Chondrocyte (in vitro differentiated cells): Measurements from ENCODE around the gene CNNM4. TPM values are rescaled to one million over a fixed set of nuclear protein-coding genes. Genes with fewer than 3 reads are reported as not detected.

Experiments used
- DNase-seq: peaks from one replicate; pipeline ENCODE4 v3.0.0; 2021; ENCODE audit warnings: mixed read lengths, low spot score
- H3K27ac Mint-ChIP-seq: one replicate; pipeline ENCODE4 v1.8.0; 2021; ENCODE audit warnings: mild to moderate bottlenecking, moderate library complexity, mixed read lengths; ENCODE audit not compliant: unreplicated experiment
- H3K27me3 Mint-ChIP-seq: 2 replicates; pipeline ENCODE4 v1.8.0; 2021; ENCODE audit warnings: low read depth, mixed read lengths
- H3K36me3 Mint-ChIP-seq: 2 replicates; pipeline ENCODE4 v1.8.0; 2021; ENCODE audit warnings: low read depth, mixed read lengths
- H3K4me1 Mint-ChIP-seq: 2 replicates; pipeline ENCODE4 v1.8.0; 2021; ENCODE audit warnings: low read depth, mild to moderate bottlenecking, mixed read lengths
- H3K4me3 Mint-ChIP-seq: one replicate; pipeline ENCODE4 v1.8.0; 2021; ENCODE audit warnings: mild to moderate bottlenecking, moderate library complexity, mixed read lengths; ENCODE audit not compliant: unreplicated experiment
- H3K9me3 Mint-ChIP-seq: 2 replicates; pipeline ENCODE4 v1.8.0; 2021; ENCODE audit warnings: low read depth, mixed read lengths
- CTCF ChIP-seq: fragments of 200-600 bp; sonication (generic); IDR thresholded peaks from 2 replicates; pipeline ENCODE4 v1.5.0; 2021; ENCODE audit warnings: antibody characterized with exemption, mild to moderate bottlenecking, moderate library complexity
- total RNA-seq: library from RNA; stranded (reverse); gene quantifications from 3 replicates; pipeline ENCODE4 v1.2.1, GENCODE V29; 2021

Gene CNNM4
- total RNA-seq, 1 donor from 2014 or later, result 7.6 TPM

DNA sequence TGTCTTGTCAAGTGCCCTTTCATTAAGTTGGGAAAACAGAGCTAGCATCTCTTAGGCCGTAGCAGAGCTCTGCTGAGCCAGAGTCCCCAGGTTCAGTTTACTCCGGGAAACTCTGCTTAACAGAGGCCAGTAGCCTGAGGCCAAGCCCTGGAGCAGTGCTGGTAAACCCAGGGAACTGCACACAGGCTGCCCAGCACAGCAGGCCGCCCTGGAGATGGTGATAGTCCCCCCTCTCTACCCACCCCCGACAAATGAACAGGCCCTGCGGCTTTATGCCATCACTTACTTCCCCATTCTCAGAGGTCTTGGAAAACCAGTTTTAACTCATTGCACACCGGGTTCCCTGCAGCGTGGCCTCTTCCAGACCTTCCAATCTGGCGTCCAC is 3.5 kb downstream of the CNNM4 start:
- DNase-seq, result no peak
- Mint-ChIP-seq H3K4me3 (peak overlapping the region; percentile 79), H3K9me3 (no peaks in the 10 kb centered on the region), H3K36me3 (no peaks in the 10 kb centered on the region), H3K27ac (peak overlapping the region; percentile 45), H3K4me1 (peaks cover 44% of the 10 kb centered on the region), H3K27me3 (no peaks in the 10 kb centered on the region)
- TF ChIP-seq CTCF, result no peak

DNA sequence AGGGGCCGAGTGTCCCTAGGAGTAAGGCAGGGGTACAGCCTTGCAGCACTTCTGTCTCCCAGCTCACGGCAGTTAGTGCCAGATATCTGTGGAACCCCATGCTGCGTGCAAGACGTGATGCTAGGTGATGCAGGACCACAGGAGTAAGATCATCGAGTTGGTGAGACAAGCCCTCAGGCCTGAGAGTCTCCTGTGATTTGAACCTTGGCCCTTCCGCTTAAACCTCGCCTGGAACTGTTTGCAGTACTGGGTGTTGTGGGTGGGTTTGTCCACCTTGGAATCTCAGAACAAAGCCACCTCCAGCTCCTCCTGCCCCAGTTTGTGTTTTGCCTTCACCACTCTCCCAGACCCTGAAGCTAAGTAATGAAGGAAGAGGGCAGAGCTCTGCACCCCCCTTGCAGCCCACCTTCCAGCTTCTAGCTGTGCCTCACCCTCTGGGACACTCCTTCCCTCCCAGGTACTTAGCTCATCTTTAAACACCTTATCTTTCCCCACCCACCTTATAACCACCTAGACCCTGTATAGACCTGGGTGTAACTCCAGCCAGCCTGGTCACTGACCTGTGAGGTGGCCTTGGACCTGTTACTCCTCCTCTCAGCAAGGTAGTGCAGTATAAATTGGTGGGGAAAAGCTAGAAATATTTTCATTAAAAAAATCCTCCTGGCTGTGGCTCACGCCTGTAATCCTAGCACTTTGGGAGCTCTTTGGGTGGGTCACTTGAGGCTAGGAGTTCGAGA is 6.6 kb downstream of the CNNM4 start:
- no peak for DNase-seq
- Mint-ChIP-seq H3K36me3 (no peaks in the 10 kb centered on the region), H3K27ac (no peak overlapping the region), H3K4me1 (peaks cover 24% of the 10 kb centered on the region), H3K27me3 (no peaks in the 10 kb centered on the region), H3K4me3 (no peak overlapping the region), H3K9me3 (no peaks in the 10 kb centered on the region)
- no peak for TF ChIP-seq CTCF

DNA sequence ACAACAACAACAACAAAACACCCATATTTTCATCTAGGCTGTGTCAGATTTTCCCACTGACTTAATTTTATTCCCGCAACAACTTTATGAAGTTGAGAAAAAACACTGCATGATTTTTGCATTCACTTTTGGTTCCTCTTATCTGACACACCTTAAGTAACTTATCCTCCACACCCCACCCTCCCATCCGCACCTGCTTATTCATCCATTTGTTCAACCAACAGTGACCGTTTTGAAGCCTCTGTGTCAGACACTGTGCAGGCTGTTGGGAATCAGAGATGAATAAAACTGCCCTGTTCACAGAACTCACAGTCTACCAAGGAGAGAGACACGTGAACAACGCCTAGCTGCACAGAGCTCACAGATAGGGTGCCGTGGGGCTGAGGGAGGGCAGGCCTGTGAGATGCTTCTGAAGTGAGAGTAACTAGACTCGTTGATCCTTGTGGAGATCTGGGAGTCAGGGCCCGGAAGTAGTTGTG is 7.4 kb downstream of the CNNM4 start:
- no peaks in the 10 kb centered on the region for H3K36me3 Mint-ChIP-seq
- peaks cover 16% of the 10 kb centered on the region for H3K4me1 Mint-ChIP-seq
- no peaks in the 10 kb centered on the region for H3K27me3 Mint-ChIP-seq
- no peak overlapping the region for H3K27ac Mint-ChIP-seq
- DNase-seq, result no peak
- no peaks in the 10 kb centered on the region for H3K9me3 Mint-ChIP-seq
- no peak overlapping the region for H3K4me3 Mint-ChIP-seq
- no peak for TF ChIP-seq CTCF

DNA sequence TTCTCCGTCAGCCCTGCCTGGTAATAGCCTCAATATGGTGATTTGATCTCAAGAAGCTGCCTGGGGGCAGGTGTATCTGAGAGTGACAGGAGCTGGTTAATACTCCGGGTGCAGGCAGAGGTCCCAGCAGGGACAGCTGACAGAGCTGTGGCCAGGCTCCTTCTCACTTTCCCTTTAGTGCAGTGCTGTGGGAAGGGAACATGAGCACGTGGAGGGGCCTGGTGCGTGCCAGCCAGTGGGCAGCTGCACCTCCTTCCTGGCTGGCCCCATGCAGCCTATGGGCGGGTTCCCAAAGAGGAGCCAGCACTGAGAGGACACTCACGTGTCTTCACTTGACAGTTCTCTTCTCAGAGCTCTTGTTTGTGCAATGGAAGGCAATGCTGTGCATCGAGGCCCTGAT is 9.1 kb downstream of the CNNM4 start:
- no peak for DNase-seq
- H3K9me3 Mint-ChIP-seq, result no peaks in the 10 kb centered on the region
- no peaks in the 10 kb centered on the region for H3K4me1 Mint-ChIP-seq
- H3K4me3 Mint-ChIP-seq, result no peak overlapping the region
- TF ChIP-seq CTCF, result no peak
- H3K27ac Mint-ChIP-seq, result no peak overlapping the region
- no peaks in the 10 kb centered on the region for H3K27me3 Mint-ChIP-seq
- no peaks in the 10 kb centered on the region for H3K36me3 Mint-ChIP-seq

DNA sequence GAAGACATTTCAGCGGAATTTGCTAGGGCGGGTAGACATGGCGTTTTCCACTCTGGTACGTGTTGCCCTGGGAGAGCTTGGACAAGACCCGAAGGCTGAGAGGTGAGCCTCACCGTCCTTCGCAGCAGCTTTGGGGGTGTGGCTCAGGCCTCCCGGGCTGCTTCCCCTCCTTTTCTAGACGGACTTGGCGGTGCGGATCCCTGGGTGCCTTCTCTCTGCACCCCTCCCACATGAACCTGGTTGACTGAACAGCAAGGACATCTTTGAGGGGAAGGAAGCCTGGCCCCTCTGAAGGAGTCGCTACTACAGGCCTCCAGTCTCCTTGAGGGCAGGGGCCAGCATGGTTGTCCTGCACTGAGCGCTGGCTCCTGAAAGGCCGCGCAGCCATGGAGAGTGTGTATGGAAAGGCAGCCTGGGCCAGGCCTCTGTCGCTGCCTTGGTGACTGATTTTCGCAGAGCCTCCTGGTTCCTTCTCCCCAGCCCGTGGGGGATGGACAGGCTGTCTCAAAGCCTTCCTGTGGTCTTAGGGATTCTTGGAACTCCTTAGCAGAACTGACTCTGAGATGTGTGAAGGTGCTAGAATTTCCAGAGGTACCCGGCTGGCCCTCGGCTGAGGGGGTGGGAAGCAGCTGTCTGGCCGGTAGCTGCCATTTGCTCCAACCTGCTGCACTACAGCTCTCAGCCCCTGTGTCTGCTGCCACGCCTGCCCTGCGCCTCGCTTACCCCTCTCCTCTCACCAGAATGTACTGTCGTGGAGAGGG is 9.9 kb downstream of the CNNM4 start:
- no peak overlapping the region for H3K27ac Mint-ChIP-seq
- H3K4me3 Mint-ChIP-seq, result no peak overlapping the region
- H3K9me3 Mint-ChIP-seq, result no peaks in the 10 kb centered on the region
- H3K4me1 Mint-ChIP-seq, result peaks cover 3% of the 10 kb centered on the region
- no peaks in the 10 kb centered on the region for H3K27me3 Mint-ChIP-seq
- DNase-seq, result no peak
- no peak for TF ChIP-seq CTCF
- no peaks in the 10 kb centered on the region for H3K36me3 Mint-ChIP-seq
